ENCODE data around the gene RPS6KA1. TPM values are rescaled to one million over a fixed set of nuclear protein-coding genes. Genes with fewer than 3 reads are reported as not detected.

Gene RPS6KA1
- total RNA-seq, 6 donors from 2014 or later, result 91.1 to 161 (median 120) TPM

DNA sequence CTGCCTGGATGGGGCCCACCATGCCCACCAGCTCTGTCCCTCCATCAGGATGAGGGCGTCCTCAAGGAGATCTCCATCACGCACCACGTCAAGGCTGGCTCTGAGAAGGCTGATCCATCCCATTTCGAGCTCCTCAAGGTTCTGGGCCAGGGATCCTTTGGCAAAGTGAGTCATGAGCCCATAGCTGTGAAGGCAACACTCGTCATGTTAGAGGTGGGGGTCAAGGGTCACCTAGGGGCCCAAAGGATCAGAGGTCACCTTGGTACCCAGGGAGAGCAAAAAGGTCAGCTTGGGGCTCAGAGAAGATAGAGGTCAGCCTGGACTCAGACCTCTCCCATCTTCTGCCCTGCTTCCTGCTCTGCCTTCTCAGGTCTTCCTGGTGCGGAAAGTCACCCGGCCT lies 17.3 kb downstream of the RPS6KA1 start:
- no peaks in the 10 kb centered on the region for H3K27me3 ChIP-seq
- 88 to 97% methylated on average over 6 to 7 of the region's 7 CpGs for WGBS, 2 donors
- no peak for ATAC-seq (ENCODE audit: low FRiP score in 2 of 2)
- no peak for DNase-seq
- H3K36me3 ChIP-seq, result peaks cover 5 to 45% (median 38%) of the 10 kb centered on the region in 4 donors
- H3K4me1 ChIP-seq, result peaks cover 8 to 35% (median 26%) of the 10 kb centered on the region in 4 donors
- peak overlapping the region in 2 of 4 donors; percentile 78 to 92 for H3K27ac ChIP-seq
- TF ChIP-seq, protein P1, sequence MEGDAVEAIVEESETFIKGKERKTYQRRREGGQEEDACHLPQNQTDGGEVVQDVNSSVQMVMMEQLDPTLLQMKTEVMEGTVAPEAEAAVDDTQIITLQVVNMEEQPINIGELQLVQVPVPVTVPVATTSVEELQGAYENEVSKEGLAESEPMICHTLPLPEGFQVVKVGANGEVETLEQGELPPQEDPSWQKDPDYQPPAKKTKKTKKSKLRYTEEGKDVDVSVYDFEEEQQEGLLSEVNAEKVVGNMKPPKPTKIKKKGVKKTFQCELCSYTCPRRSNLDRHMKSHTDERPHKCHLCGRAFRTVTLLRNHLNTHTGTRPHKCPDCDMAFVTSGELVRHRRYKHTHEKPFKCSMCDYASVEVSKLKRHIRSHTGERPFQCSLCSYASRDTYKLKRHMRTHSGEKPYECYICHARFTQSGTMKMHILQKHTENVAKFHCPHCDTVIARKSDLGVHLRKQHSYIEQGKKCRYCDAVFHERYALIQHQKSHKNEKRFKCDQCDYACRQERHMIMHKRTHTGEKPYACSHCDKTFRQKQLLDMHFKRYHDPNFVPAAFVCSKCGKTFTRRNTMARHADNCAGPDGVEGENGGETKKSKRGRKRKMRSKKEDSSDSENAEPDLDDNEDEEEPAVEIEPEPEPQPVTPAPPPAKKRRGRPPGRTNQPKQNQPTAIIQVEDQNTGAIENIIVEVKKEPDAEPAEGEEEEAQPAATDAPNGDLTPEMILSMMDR (IDR thresholded peaks at IDR 0.05), result no peak
- no peak for TF ChIP-seq EP300 (IDR thresholded peaks at IDR 0.05)
- no peak for TF ChIP-seq POLR2A (IDR thresholded peaks at IDR 0.05)
- no peak for TF ChIP-seq POLR2AphosphoS5 (IDR thresholded peaks at IDR 0.05)
- H3K9me3 ChIP-seq, result no peaks in the 10 kb centered on the region
- H3K4me3 ChIP-seq, result peak overlapping the region in 3 of 4 donors; percentile 40 to 59 (median 44)

DNA sequence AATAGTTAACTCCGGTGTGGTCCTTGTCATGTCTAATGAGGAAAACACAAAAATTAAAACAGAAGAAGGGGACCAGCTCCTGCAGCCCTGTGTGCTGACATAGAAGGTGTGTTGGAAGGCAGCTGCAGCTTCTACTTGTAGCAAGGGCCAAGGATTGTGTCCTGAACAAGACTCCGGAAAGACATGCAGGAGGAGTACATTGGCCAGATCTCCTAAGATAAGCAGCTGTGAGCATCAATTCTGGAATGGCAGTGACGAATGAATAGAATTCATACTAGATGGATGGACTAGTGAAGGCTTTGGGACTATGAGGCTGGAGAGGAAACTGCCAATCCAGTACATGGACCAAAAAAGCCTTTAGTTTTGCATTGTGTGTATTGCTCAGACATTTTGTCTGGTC lies 19.3 kb downstream of the RPS6KA1 start:
- DNase-seq, result no peak
- peaks cover 0 to 17% (median 10%) of the 10 kb centered on the region in 4 donors for H3K4me1 ChIP-seq
- no peak for ATAC-seq (ENCODE audit: low FRiP score in 2 of 2)
- peaks cover 11 to 64% (median 56%) of the 10 kb centered on the region in 4 donors for H3K36me3 ChIP-seq
- H3K9me3 ChIP-seq, result no peaks in the 10 kb centered on the region
- no peak overlapping the region for H3K27ac ChIP-seq
- WGBS, 2 donors, result 86 to 95% methylated on average over 3 of the region's 3 CpGs
- no peak overlapping the region for H3K4me3 ChIP-seq
- no peaks in the 10 kb centered on the region for H3K27me3 ChIP-seq
- no peak for TF ChIP-seq POLR2A (IDR thresholded peaks at IDR 0.05)
- TF ChIP-seq POLR2AphosphoS5 (IDR thresholded peaks at IDR 0.05), result no peak
- no peak for TF ChIP-seq EP300 (IDR thresholded peaks at IDR 0.05)
- TF ChIP-seq, protein P1 (IDR thresholded peaks at IDR 0.05), result no peak

DNA sequence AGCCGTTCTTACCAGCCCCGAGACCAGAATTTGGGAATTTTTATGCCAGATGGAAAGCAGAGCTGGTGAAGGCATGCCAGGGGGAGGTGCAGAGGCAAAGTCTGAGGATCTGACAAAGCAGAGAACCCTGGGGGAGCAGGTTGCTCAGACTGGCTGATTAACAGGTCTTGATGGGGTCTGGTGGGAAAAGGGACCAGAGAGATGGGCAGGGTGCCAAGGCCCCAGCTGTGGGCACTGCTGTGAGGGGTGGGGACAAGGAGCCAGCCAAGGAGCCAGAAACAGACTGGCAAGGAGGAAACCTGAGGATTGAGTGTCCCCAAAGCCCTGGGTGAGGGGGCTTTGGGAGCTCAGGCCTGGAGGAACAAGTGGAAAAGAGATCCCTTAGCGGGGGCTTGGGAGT lies 21.4 kb downstream of the RPS6KA1 start:
- H3K9me3 ChIP-seq, result no peaks in the 10 kb centered on the region
- H3K4me1 ChIP-seq, result peaks cover 0 to 21% (median 6%) of the 10 kb centered on the region in 4 donors
- H3K36me3 ChIP-seq, result peaks cover 17 to 85% (median 74%) of the 10 kb centered on the region in 4 donors
- DNase-seq (no peak), ATAC-seq (ENCODE audit: low FRiP score in 2 of 2) (no peak)
- no peak for TF ChIP-seq EP300 (IDR thresholded peaks at IDR 0.05)
- TF ChIP-seq, protein P1 (IDR thresholded peaks at IDR 0.05), result no peak
- no peak for TF ChIP-seq POLR2AphosphoS5 (IDR thresholded peaks at IDR 0.05)
- no peak for TF ChIP-seq POLR2A (IDR thresholded peaks at IDR 0.05)
- H3K27ac ChIP-seq, result no peak overlapping the region
- no peaks in the 10 kb centered on the region for H3K27me3 ChIP-seq
- WGBS, 2 donors, result 98 to 100% methylated on average over 3 of the region's 3 CpGs
- H3K4me3 ChIP-seq, result no peak overlapping the region

DNA sequence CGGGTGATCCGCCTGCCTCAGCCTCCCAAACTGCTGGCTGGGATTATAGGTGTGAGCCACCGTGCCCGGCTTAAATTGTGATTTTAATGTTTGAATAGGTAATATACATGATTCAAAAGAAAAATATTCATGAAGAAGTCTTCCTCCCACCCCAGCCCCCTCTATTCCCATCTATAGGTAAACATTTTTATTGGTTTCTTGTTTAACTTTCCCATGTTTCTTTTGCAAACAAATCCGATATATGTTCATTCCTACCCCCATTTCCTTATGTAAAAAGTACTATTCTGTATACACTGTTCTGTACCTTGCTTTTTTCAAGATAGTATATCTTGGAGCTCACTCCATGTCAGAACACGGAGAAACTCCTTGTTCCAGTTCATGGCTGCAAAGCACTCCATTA lies 23.2 kb downstream of the RPS6KA1 start:
- Histone ChIP-seq H3K4me3 (no peak overlapping the region), H3K27me3 (no peaks in the 10 kb centered on the region), H3K4me1 (peaks cover 0 to 8% (median 0%) of the 10 kb centered on the region in 4 donors), H3K27ac (no peak overlapping the region), H3K9me3 (no peaks in the 10 kb centered on the region), H3K36me3 (peaks cover 17 to 90% (median 78%) of the 10 kb centered on the region in 4 donors)
- no peak for ATAC-seq (ENCODE audit: low FRiP score in 2 of 2)
- 96 to 100% methylated on average over 6 of the region's 6 CpGs for WGBS, 2 donors
- no peak for DNase-seq
- no peak for TF ChIP-seq EP300 (IDR thresholded peaks at IDR 0.05)
- no peak for TF ChIP-seq POLR2AphosphoS5 (IDR thresholded peaks at IDR 0.05)
- TF ChIP-seq POLR2A (IDR thresholded peaks at IDR 0.05), result no peak
- TF ChIP-seq, protein P1 (IDR thresholded peaks at IDR 0.05), result no peak

Measured in upper lobe of left lung (tissue), 6 donors.